ENCODE measurements around the gene TPSAB1. TPM values are rescaled to one million over a fixed set of nuclear protein-coding genes. Genes with fewer than 3 reads are reported as not detected.

TPSAB1 gene
- total RNA-seq, 6 donors from 2014 or later, result 6.4 to 207 (median 99.8) TPM

- H3K36me3 ChIP-seq, result no peaks in the 10 kb centered on the region
- no peak overlapping the region for H3K4me3 ChIP-seq
- no peaks in the 10 kb centered on the region for H3K27me3 ChIP-seq
- 80 to 85% methylated on average over 8 of the region's 19 CpGs for WGBS, 2 donors
- H3K27ac ChIP-seq, result no peak overlapping the region
- no peaks in the 10 kb centered on the region for H3K9me3 ChIP-seq
- DNase-seq, result no peak
- H3K4me1 ChIP-seq, result peaks cover 0 to 10% (median 2%) of the 10 kb centered on the region in 4 donors
- ATAC-seq (ENCODE audit: low FRiP score in 2 of 2), result no peak
- TF ChIP-seq, protein P1, sequence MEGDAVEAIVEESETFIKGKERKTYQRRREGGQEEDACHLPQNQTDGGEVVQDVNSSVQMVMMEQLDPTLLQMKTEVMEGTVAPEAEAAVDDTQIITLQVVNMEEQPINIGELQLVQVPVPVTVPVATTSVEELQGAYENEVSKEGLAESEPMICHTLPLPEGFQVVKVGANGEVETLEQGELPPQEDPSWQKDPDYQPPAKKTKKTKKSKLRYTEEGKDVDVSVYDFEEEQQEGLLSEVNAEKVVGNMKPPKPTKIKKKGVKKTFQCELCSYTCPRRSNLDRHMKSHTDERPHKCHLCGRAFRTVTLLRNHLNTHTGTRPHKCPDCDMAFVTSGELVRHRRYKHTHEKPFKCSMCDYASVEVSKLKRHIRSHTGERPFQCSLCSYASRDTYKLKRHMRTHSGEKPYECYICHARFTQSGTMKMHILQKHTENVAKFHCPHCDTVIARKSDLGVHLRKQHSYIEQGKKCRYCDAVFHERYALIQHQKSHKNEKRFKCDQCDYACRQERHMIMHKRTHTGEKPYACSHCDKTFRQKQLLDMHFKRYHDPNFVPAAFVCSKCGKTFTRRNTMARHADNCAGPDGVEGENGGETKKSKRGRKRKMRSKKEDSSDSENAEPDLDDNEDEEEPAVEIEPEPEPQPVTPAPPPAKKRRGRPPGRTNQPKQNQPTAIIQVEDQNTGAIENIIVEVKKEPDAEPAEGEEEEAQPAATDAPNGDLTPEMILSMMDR (IDR thresholded peaks at IDR 0.05), result no peak
- no peak for TF ChIP-seq POLR2A (IDR thresholded peaks at IDR 0.05)
Measured at GRCh38 chr16:1199347-1200013, 41.0 kb upstream of the TPSAB1 start.

- Histone ChIP-seq H3K27ac (no peak overlapping the region), H3K4me3 (no peak overlapping the region), H3K4me1 (peaks cover 0 to 4% (median 0%) of the 10 kb centered on the region in 4 donors), H3K27me3 (no peaks in the 10 kb centered on the region), H3K9me3 (no peaks in the 10 kb centered on the region), H3K36me3 (no peaks in the 10 kb centered on the region)
- ATAC-seq (ENCODE audit: low FRiP score in 2 of 2) (no peak), DNase-seq (no peak)
- 89 to 93% methylated on average over 24 to 38 of the region's 38 CpGs for WGBS, 2 donors
- TF ChIP-seq, protein P1 (IDR thresholded peaks at IDR 0.05), result no peak
- TF ChIP-seq POLR2A (IDR thresholded peaks at IDR 0.05) (no peak), POLR2AphosphoS5 (IDR thresholded peaks at IDR 0.05) (no peak), EP300 (IDR thresholded peaks at IDR 0.05) (no peak)
Measured at GRCh38 chr16:1200014-1200627, 40.4 kb upstream of the TPSAB1 start.

GRCh38 chr16:1201444-1201843 is 39.1 kb upstream of the TPSAB1 start:
- Histone ChIP-seq H3K27me3 (no peaks in the 10 kb centered on the region), H3K4me1 (no peaks in the 10 kb centered on the region), H3K36me3 (no peaks in the 10 kb centered on the region), H3K9me3 (no peaks in the 10 kb centered on the region), H3K4me3 (no peak overlapping the region), H3K27ac (no peak overlapping the region)
- DNase-seq (no peak), ATAC-seq (ENCODE audit: low FRiP score in 2 of 2) (no peak)
- TF ChIP-seq POLR2AphosphoS5 (IDR thresholded peaks at IDR 0.05) (no peak), EP300 (IDR thresholded peaks at IDR 0.05) (no peak), POLR2A (IDR thresholded peaks at IDR 0.05) (no peak)
- TF ChIP-seq, protein P1 (IDR thresholded peaks at IDR 0.05), result no peak
- 93 to 96% methylated on average over 20 to 25 of the region's 25 CpGs for WGBS, 2 donors

- ATAC-seq (ENCODE audit: low FRiP score in 2 of 2) (no peak), DNase-seq (no peak)
- TF ChIP-seq POLR2AphosphoS5 (IDR thresholded peaks at IDR 0.05), result no peak
- no peak for TF ChIP-seq POLR2A (IDR thresholded peaks at IDR 0.05)
- TF ChIP-seq, protein P1 (IDR thresholded peaks at IDR 0.05), result no peak
- no peak for TF ChIP-seq EP300 (IDR thresholded peaks at IDR 0.05)
- WGBS, 2 donors, result 86 to 93% methylated on average over 7 to 18 of the region's 18 CpGs
- Histone ChIP-seq H3K36me3 (no peaks in the 10 kb centered on the region), H3K9me3 (no peaks in the 10 kb centered on the region), H3K27ac (no peak overlapping the region), H3K4me3 (no peak overlapping the region), H3K27me3 (no peaks in the 10 kb centered on the region), H3K4me1 (no peaks in the 10 kb centered on the region)
Measured at GRCh38 chr16:1202274-1202673, 38.2 kb upstream of the TPSAB1 start.

DNA sequence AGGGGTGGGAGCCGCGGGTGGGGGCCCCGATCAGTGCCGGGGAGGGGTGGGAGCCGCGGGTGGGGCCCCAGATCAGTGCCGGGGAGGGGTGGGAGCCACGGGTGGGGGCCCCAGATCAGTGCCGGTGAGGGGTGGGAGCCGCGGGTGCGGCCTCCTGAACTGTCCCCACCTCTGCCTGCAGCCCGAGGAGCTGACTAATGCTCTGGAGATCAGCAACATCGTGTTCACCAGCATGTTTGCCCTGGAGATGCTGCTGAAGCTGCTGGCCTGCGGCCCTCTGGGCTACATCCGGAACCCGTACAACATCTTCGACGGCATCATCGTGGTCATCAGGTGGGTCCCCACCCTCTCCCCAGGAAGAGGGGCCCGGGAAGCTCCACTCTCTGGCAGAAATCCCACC is 35.6 kb upstream of the TPSAB1 start:
- ATAC-seq (ENCODE audit: low FRiP score in 2 of 2), result no peak
- Histone ChIP-seq H3K4me1 (no peaks in the 10 kb centered on the region), H3K9me3 (no peaks in the 10 kb centered on the region), H3K27ac (no peak overlapping the region), H3K27me3 (no peaks in the 10 kb centered on the region), H3K4me3 (no peak overlapping the region), H3K36me3 (no peaks in the 10 kb centered on the region)
- TF ChIP-seq EP300 (IDR thresholded peaks at IDR 0.05), result no peak
- TF ChIP-seq POLR2AphosphoS5 (IDR thresholded peaks at IDR 0.05), result no peak
- TF ChIP-seq POLR2A (IDR thresholded peaks at IDR 0.05), result no peak
- TF ChIP-seq, protein P1 (IDR thresholded peaks at IDR 0.05), result no peak
- WGBS, 2 donors, result 84% methylated on average over 13 of the region's 21 CpGs; no CpG with 5 or more reads in 1 of the 2 donors
- no peak for DNase-seq

Measured in upper lobe of left lung (tissue), 6 donors.